Measurements from ENCODE around the gene RBM4B. TPM values are rescaled to one million over a fixed set of nuclear protein-coding genes. Genes with fewer than 3 reads are reported as not detected.
"Not testable (repeated sequence)": the region's sequence is repeated elsewhere in the genome, so short reads cannot be mapped to it uniquely, and the experiment has no call there.

Gene RBM4B
- total RNA-seq = 10 to 100 TPM in 3 of 4 donors, 1 to 10 TPM in 1; 7.8 to 13.9 (median 11.2) TPM

DNA sequence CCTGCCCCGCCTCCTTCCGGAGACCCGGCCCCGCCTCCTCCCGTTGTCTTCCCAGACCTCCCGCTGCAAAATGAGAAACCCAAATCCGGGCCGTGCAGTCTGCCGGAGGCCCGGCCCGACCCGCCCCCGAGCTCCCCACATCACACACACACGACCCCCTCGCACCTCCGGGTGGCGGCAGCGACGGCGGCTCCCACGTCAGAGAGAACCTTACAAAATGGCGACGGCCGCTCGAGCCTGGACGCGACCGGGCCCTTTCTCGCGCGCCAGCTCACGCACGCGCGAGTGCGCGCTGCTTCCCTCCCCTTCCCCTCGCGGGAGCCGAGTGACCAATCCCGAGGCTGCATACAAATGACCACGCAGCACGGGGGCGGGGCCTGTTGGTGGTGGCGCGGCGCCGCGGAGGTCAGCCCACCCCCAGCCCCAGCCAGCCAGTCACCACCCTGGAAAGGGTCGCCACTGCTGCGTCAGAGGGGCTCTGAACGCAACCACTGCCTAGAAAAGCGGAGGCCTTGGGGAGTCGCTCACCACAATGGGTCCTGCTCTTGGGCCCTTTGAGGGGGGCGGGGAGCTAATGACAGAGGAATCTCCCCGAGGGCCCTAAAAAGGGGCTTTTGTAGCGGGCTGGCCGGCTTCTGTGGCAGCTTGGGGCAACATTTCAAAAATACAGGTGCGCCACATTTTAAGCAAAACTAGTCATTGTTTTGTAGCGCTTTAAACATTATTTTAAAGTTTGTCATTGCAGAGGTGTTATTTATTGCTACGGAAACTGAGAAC is at the start of gene RBM4B:
Gene RBM4B (minus strand): TSS at position 289 of the 777 bp plus-strand sequence. CDS start 808 bp downstream, outside the sequence.
- TF ChIP-seq, protein P1, sequence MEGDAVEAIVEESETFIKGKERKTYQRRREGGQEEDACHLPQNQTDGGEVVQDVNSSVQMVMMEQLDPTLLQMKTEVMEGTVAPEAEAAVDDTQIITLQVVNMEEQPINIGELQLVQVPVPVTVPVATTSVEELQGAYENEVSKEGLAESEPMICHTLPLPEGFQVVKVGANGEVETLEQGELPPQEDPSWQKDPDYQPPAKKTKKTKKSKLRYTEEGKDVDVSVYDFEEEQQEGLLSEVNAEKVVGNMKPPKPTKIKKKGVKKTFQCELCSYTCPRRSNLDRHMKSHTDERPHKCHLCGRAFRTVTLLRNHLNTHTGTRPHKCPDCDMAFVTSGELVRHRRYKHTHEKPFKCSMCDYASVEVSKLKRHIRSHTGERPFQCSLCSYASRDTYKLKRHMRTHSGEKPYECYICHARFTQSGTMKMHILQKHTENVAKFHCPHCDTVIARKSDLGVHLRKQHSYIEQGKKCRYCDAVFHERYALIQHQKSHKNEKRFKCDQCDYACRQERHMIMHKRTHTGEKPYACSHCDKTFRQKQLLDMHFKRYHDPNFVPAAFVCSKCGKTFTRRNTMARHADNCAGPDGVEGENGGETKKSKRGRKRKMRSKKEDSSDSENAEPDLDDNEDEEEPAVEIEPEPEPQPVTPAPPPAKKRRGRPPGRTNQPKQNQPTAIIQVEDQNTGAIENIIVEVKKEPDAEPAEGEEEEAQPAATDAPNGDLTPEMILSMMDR (IDR thresholded peaks at IDR 0.05) = no peak
- ATAC-seq (ENCODE audit: low FRiP score) = peak; percentile 97
- DNase-seq (ENCODE audit: low spot score) = peak; percentile 96

DNA sequence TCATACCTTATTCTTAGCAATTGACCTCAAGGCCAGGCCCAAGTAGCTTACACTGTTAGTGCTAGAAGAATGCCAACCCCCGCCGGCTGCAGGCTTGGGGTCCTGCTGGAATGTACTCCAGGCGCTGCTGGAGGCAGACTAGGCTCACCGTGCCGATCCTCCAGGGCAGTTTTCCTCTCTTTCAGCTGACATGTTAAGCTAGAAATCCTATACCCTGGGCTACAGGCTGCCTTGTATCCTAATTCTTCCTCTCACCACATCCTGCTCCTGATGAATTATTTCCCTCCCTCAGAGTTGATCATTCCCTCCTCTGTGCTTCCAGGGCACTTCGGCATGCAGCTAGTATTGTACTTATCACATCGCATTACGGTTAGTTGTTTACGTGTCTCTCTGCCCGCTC is 48.0 kb upstream of the RBM4B start:
- DNase-seq (ENCODE audit: low spot score) = no peak
- TF ChIP-seq, protein P1 (IDR thresholded peaks at IDR 0.05) = no peak
- no peak for ATAC-seq (ENCODE audit: low FRiP score)

- ATAC-seq (ENCODE audit: low FRiP score) (no peak), DNase-seq (ENCODE audit: low spot score) (no peak)
- TF ChIP-seq, protein P1 (IDR thresholded peaks at IDR 0.05) = no peak
These were observed 47.4 kb upstream of the RBM4B start for GRCh38 chr11:66725114-66725513.

DNA sequence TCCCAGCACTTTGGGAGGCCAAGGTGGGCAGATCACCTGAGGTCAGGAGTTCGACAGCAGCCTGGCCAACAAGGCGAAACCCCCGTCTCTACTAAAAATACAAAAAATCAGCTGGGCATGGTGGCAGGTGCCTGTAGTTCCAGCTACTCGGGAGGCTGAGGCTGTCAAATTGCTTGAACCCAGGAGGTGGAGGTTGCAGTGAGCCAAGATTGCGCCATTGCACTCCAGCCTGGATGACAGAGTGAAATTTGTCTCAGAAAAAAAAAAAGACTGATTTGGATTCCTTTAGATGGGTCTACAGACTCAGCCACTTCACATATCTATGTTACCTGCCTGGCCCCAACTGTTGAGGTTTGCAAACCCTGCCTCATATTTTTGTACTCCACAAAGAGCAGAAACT is 46.5 kb upstream of the RBM4B start:
- ATAC-seq (ENCODE audit: low FRiP score); DNase-seq (ENCODE audit: low spot score): not testable (repeated sequence)

DNA sequence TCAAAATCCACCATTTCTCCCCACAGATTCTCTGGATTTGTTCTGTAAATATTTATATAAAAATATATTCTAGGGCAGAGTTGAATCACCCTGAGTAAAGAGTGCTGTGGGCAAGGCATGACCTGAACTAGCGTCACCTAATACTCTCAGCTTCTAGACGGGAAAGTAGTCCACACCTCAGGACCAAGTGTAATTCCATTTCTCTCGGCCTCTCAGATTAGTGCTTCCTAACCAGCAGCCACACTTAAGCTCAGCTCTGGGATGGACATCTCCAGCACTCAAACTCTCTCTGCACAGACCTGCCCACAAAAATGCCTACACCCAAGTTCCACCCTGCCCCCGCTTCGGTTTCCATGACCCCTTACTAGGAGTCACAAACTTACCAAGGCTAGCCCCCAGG is 46.0 kb upstream of the RBM4B start:
- no peak for DNase-seq (ENCODE audit: low spot score)
- no peak for ATAC-seq (ENCODE audit: low FRiP score)
- TF ChIP-seq, protein P1 (IDR thresholded peaks at IDR 0.05) = no peak

DNA sequence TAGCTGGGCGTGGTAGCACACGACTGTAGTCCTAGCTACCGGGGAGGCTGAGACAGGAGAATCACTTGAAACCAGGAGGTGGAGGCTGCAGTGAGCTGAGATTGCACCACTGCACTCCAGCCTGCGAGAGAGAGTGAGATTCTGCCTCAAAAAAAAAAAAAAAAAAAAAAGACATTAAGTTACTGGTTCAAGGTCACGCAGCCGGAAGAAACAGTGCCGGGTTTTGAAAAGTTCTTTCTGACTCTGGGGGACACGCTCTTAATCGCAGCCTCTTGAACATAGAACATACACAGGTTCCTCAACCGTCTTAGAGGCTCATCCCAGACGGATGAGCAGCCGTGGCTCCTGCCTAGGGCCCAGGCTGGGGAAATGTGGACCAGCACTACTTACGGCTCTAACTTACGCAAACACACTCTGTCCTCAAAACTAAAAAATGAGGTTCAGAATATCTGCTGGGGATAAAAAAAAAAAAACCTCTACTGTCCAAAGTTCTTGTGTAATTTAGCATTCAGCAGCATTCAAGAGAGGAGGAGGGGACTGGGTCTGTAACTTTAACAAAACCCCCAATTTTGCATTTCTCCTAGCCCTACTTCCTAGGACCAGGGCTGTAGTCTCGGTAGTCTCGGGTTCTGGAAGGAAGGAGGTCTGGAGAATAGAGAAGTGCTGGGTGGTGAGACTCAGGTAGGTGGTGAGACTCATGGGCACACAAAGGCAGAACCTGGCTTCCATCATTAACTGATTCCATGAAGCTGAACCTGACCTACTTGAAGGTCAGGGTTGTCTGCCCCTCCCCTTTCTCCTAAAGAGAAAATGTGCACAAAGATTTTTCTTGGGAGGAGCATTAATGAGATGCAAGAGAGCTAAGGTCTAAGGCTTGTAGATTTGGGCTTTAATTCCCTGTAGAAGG is 45.3 kb upstream of the RBM4B start:
- no peak for ATAC-seq (ENCODE audit: low FRiP score)
- TF ChIP-seq, protein P1 (IDR thresholded peaks at IDR 0.05) = no peak
- no peak for DNase-seq (ENCODE audit: low spot score)

GRCh38 chr11:66721939-66722338 is 44.3 kb upstream of the RBM4B start:
- TF ChIP-seq, protein P1 (IDR thresholded peaks at IDR 0.05) = no peak
- no peak for ATAC-seq (ENCODE audit: low FRiP score)
- no peak for DNase-seq (ENCODE audit: low spot score)

Data from omental fat pad (tissue), 4 donors.